Large intestine (tissue), 3 donors: ENCODE data around the gene MT3. TPM values are rescaled to one million over a fixed set of nuclear protein-coding genes. Genes with fewer than 3 reads are reported as not detected.
"Not testable (repeated sequence)": the region's sequence is repeated elsewhere in the genome, so short reads cannot be mapped to it uniquely, and the experiment has no call there.

Source experiments
- DNase-seq, 2 donors: peaks; one replicate each; pipeline versions ENCODE4 v3.0.0 to v3.0.0-alpha.2; 2013
- H3K27ac ChIP-seq: one replicate; pipeline ENCODE4 v1.5.1; 2013; ENCODE audit warnings: low read length
- H3K27me3 ChIP-seq: 2 replicates; pipeline ENCODE4 v1.6.1; 2013; ENCODE audit warnings: low read length; ENCODE audit not compliant: control insufficient read depth, insufficient read depth
- H3K36me3 ChIP-seq: 2 replicates; pipeline ENCODE4 v1.6.1; 2013; ENCODE audit warnings: low read length; ENCODE audit not compliant: control insufficient read depth, insufficient read depth
- H3K4me1 ChIP-seq: one replicate; pipeline ENCODE4 v1.6.1; 2013; ENCODE audit warnings: low read length; ENCODE audit not compliant: control insufficient read depth, insufficient read depth
- H3K4me3 ChIP-seq: one replicate; pipeline ENCODE4 v1.5.1; 2013; ENCODE audit warnings: low read length
- H3K9me3 ChIP-seq: one replicate; pipeline ENCODE4 v1.6.1; 2013; ENCODE audit warnings: mild to moderate bottlenecking, low read depth, low read length, moderate library complexity; ENCODE audit not compliant: control insufficient read depth
- WGBS: methylation state at CpG from one replicate; pipeline ENCODE4 v1.1.5; 2013; ENCODE audit warnings: low lambda C conversion rate; ENCODE audit not compliant: insufficient coverage; 5-methylcytosine and 5-hydroxymethylcytosine counted together
- polyA plus RNA-seq: library from polyadenylated mRNA; unstranded; fragments of 120-200 nt; gene quantifications from one replicate; pipeline ENCODE4 v1.2.1, GENCODE V29; 2013

The MT3 gene
- polyA plus RNA-seq, 1 donor, result 0.97 TPM

- Histone ChIP-seq H3K27ac (no peak overlapping the region), H3K27me3 (peaks cover 12% of the 10 kb centered on the region), H3K36me3 (no peaks in the 10 kb centered on the region), H3K4me3 (no peak overlapping the region), H3K9me3 (no peaks in the 10 kb centered on the region), H3K4me1 (no peaks in the 10 kb centered on the region)
- no peak for DNase-seq
- 21% methylated on average over 2 of the region's 6 CpGs for WGBS
Measured at GRCh38 chr16:56580391-56581048, 8.8 kb upstream of the MT3 start.

- DNase-seq, result not testable (repeated sequence)
- no CpG with 5 or more reads among the region's 2 CpGs for WGBS
Measured at GRCh38 chr16:56582911-56583310, 6.4 kb upstream of the MT3 start.

DNA sequence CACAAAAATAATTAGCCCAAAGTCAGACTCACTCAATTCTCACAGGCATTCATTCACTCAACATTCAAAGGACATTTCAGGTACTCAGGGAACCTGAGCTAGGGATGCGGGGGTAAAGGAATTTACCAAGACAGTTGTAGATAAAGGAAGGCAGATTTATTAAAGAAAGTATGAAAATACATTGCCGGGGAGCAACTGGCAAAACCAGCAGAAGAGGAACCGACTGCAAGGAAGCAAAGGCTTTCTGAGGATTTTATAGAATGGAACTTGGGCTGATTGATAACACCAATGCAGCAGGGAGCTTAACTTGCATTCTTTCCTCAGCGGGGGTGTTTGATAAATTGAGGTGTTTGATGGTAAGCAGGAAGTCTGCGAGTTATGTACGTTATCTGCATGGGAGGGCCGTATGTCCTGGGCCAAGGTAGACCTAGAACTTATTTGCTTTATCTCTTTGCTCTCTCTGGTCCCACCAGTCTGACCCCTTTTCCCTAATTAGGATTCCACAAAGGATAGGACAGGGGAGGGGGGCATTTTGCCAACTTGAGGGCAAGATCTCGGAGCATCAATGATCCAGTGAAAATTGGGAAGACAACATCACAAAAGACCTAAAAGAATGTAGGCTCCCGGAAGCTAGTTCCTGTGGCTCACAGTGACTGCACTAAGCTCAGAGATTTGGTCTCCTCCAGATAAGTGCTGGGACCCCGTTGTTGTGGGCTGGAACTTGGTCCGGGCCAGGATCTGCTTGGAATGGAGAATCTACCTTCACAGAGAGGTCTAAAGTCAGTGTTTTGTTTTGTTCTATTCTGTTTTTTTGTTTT lies 5.8 kb upstream of the MT3 start:
- DNase-seq, result no peak
- H3K27me3 ChIP-seq, result peaks cover 31% of the 10 kb centered on the region

More at GRCh38 chr16:56582911-56583310, 6.4 kb upstream of the MT3 start:
- not testable (repeated sequence) for H3K9me3 ChIP-seq, H3K4me1 ChIP-seq, H3K36me3 ChIP-seq, H3K27ac ChIP-seq, H3K4me3 ChIP-seq
- peaks cover 24% of the 10 kb centered on the region for H3K27me3 ChIP-seq

DNA sequence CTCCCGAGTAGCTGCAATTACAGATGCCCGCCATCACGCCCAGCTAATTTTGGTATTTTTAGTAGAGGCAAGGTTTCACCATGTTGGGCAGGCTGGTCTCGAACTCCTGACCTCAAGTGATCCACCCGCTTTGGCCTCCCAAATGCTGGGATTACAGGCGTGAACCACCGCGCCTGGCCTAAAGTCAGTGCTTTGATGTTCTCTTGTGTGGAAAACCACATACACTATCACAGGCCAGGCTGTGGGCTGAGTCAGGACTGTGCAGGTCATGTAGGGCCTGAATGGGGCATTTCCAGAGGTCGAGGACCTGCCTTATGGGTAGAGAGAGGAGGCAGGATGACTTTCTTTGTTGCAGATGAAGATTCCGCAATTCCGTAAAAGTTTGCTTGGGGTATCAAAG lies 5.1 kb upstream of the MT3 start:
- H3K9me3 ChIP-seq, result no peaks in the 10 kb centered on the region
- peaks cover 38% of the 10 kb centered on the region for H3K27me3 ChIP-seq
- no peak overlapping the region for H3K27ac ChIP-seq
- DNase-seq, result no peak
- WGBS, result 90% methylated on average over 2 of the region's 11 CpGs
- no peak overlapping the region for H3K4me3 ChIP-seq
- H3K4me1 ChIP-seq, result no peaks in the 10 kb centered on the region
- H3K36me3 ChIP-seq, result no peaks in the 10 kb centered on the region

More for the DNA sequence above, 5.8 kb upstream of the MT3 start:
- WGBS, result 83% methylated on average over 2 of the region's 11 CpGs
- no peaks in the 10 kb centered on the region for H3K4me1 ChIP-seq
- H3K36me3 ChIP-seq, result no peaks in the 10 kb centered on the region
- no peak overlapping the region for H3K27ac ChIP-seq
- no peaks in the 10 kb centered on the region for H3K9me3 ChIP-seq
- H3K4me3 ChIP-seq, result no peak overlapping the region

GRCh38 chr16:56588781-56589140 lies 567 bp upstream of the MT3 start:
- Histone ChIP-seq H3K27me3 (peaks cover 52% of the 10 kb centered on the region), H3K9me3 (no peaks in the 10 kb centered on the region), H3K27ac (no peak overlapping the region), H3K4me1 (peaks cover 12% of the 10 kb centered on the region), H3K36me3 (no peaks in the 10 kb centered on the region), H3K4me3 (peak overlapping the region; percentile 16)
- WGBS, result no CpG with 5 or more reads among the region's 9 CpGs
- no peak for DNase-seq

GRCh38 chr16:56591377-56592060 lies 2.2 kb downstream of the MT3 start:
- DNase-seq, result peak in 1 of 2 donors; percentile 50
- no peaks in the 10 kb centered on the region for H3K36me3 ChIP-seq
- no peak overlapping the region for H3K4me3 ChIP-seq
- no CpG with 5 or more reads among the region's 4 CpGs for WGBS
- no peak overlapping the region for H3K27ac ChIP-seq
- H3K9me3 ChIP-seq, result no peaks in the 10 kb centered on the region
- H3K27me3 ChIP-seq, result peaks cover 41% of the 10 kb centered on the region
- H3K4me1 ChIP-seq, result peaks cover 12% of the 10 kb centered on the region

- DNase-seq, result no peak
- Histone ChIP-seq H3K27ac (no peak overlapping the region), H3K36me3 (no peaks in the 10 kb centered on the region), H3K9me3 (no peaks in the 10 kb centered on the region), H3K4me1 (peaks cover 12% of the 10 kb centered on the region), H3K4me3 (no peak overlapping the region), H3K27me3 (peaks cover 21% of the 10 kb centered on the region)
- WGBS, result 100% methylated on average over 1 of the region's 6 CpGs
Measured at GRCh38 chr16:56593573-56594291, 4.4 kb downstream of the MT3 start.

- no peak overlapping the region for H3K27ac ChIP-seq
- no peak overlapping the region for H3K4me3 ChIP-seq
- no peaks in the 10 kb centered on the region for H3K9me3 ChIP-seq
- H3K27me3 ChIP-seq, result peaks cover 15% of the 10 kb centered on the region
- no peak for DNase-seq
- WGBS, result no CpG with 5 or more reads among the region's 5 CpGs
- no peaks in the 10 kb centered on the region for H3K36me3 ChIP-seq
- peaks cover 12% of the 10 kb centered on the region for H3K4me1 ChIP-seq
Measured at GRCh38 chr16:56594292-56594619, 4.9 kb downstream of the MT3 start.

DNA sequence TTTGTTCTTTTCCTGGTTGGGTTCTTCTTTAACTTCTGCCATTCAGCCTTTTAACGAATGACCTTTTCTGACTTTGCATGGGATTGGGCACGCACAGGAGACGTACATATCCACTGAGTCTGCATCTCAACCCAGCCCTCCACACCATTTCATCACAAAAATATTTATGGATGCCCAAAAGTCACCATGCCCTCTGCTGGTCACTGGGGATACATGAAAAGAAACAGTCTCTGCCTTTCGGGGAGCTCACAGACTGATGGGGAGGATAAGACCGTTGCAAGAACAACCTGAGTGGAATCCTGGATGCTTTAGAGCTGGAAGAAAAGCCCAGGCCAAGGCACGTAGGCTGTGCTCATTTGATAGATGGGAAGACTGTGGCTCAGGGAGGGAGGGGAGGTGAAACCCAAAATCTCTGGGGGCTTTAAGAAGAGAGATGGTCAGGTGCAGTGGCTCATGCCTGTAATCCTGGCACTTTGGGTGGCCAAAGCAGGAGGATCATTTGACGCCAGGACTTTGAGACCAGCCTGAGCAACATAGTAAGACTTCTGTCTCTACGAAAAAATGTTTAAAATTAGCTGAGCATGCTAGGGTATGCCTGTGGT lies 11.2 kb downstream of the MT3 start:
- no peak for DNase-seq
- Histone ChIP-seq H3K27me3 (peaks cover 12% of the 10 kb centered on the region), H3K4me3 (no peak overlapping the region), H3K4me1 (no peaks in the 10 kb centered on the region), H3K36me3 (no peaks in the 10 kb centered on the region), H3K27ac (no peak overlapping the region), H3K9me3 (no peaks in the 10 kb centered on the region)
- no CpG with 5 or more reads among the region's 8 CpGs for WGBS

GRCh38 chr16:56601325-56601724 lies 12.0 kb downstream of the MT3 start:
- no peaks in the 10 kb centered on the region for H3K9me3 ChIP-seq
- no peak overlapping the region for H3K27ac ChIP-seq
- no peaks in the 10 kb centered on the region for H3K36me3 ChIP-seq
- DNase-seq, result no peak
- peaks cover 12% of the 10 kb centered on the region for H3K27me3 ChIP-seq
- no peaks in the 10 kb centered on the region for H3K4me1 ChIP-seq
- H3K4me3 ChIP-seq, result no peak overlapping the region
- no CpG with 5 or more reads among the region's 9 CpGs for WGBS
